Uterus (tissue), 2 donors: ENCODE measurements around the gene CEACAM18.

Experiments used
- POLR2A ChIP-seq, 2 donors: fragments of 450-650 bp; IDR thresholded peaks; one replicate each; pipeline ENCODE4 v1.6.1; 2016; ENCODE audit warnings: antibody characterized with exemption in 2 of 2, mild to moderate bottlenecking in 1 of 2, moderate library complexity in 1 of 2
- TF ChIP-seq, protein P1 (sequence below), 4 experiments: fragments of 200-600 bp in 2 of 4; fragments of 450-650 bp in 2 of 4; sonication (generic) in 2 of 4; IDR thresholded peaks; one replicate each; pipeline ENCODE4 v1.5.1; 2016 to 2019; ENCODE audit warnings: antibody characterized with exemption in 4 of 4, mild to moderate bottlenecking in 2 of 4, moderate library complexity in 1 of 4

DNA sequence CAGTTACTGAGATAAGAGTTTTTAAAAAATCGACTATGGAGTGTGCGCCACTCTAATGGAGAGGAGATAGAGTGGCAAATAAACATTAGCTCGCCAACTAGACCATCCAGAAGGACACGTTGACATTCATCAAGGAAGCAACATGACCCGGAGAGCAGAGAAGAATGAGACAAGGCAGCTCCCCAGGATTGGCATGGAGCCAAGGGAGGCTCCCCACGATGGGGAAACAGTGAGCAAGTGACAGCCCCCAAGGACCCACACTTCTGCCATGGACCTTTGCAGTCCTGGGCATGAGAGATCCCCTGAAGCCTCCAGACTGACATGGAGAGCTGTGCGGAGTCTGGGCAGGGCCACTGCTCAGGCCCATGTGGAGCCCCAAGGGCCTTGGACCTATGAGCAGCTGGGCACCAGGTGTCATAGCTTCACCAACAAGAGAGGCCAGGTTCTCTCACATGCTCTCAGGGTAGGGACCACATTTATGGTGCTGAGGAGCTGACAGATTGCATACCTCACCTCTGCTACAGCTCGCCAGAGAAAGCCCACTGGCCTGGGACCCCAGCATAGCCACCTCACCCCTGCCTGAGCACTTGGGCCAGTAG is 46.4 kb downstream of the CEACAM18 start:
- TF ChIP-seq, protein P1, sequence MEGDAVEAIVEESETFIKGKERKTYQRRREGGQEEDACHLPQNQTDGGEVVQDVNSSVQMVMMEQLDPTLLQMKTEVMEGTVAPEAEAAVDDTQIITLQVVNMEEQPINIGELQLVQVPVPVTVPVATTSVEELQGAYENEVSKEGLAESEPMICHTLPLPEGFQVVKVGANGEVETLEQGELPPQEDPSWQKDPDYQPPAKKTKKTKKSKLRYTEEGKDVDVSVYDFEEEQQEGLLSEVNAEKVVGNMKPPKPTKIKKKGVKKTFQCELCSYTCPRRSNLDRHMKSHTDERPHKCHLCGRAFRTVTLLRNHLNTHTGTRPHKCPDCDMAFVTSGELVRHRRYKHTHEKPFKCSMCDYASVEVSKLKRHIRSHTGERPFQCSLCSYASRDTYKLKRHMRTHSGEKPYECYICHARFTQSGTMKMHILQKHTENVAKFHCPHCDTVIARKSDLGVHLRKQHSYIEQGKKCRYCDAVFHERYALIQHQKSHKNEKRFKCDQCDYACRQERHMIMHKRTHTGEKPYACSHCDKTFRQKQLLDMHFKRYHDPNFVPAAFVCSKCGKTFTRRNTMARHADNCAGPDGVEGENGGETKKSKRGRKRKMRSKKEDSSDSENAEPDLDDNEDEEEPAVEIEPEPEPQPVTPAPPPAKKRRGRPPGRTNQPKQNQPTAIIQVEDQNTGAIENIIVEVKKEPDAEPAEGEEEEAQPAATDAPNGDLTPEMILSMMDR (IDR thresholded peaks at IDR 0.05), result no peak
- TF ChIP-seq POLR2A (IDR thresholded peaks at IDR 0.05), result no peak
